ENCODE results near the gene RHOH.
A peak's percentile ranks its signal among the peaks of the same experiment; 100 is the strongest.
"Not testable (repeated sequence)": the region's sequence is repeated elsewhere in the genome, so short reads cannot be mapped to it uniquely, and the experiment has no call there.

Gene RHOH

GRCh38 chr4:40264995-40265909, 68.4 kb downstream of the RHOH start:
- DNase-seq = peak; percentile 40

- no peak for DNase-seq
Measured at GRCh38 chr4:40265910-40266274, 69.1 kb downstream of the RHOH start.

GRCh38 chr4:40269133-40269532, 72.3 kb downstream of the RHOH start:
- DNase-seq = no peak

- DNase-seq = no peak
Measured at GRCh38 chr4:40270609-40271008, 73.8 kb downstream of the RHOH start.

GRCh38 chr4:40275065-40275730, 78.4 kb downstream of the RHOH start:
- no peak for DNase-seq

GRCh38 chr4:40276546-40276945, 79.7 kb downstream of the RHOH start:
- no peak for DNase-seq

GRCh38 chr4:40280586-40280985, 83.8 kb downstream of the RHOH start:
- no peak for DNase-seq

GRCh38 chr4:40281099-40281498, 84.3 kb downstream of the RHOH start:
- DNase-seq = no peak

- no peak for DNase-seq
Measured at GRCh38 chr4:40281913-40282312, 85.1 kb downstream of the RHOH start.

- DNase-seq = not testable (repeated sequence)
Measured at GRCh38 chr4:40282857-40283256, 86.0 kb downstream of the RHOH start.

- no peak for DNase-seq
Measured at GRCh38 chr4:40283413-40283812, 86.6 kb downstream of the RHOH start.

- no peak for DNase-seq
Measured at GRCh38 chr4:40283968-40284367, 87.1 kb downstream of the RHOH start.

- peak; percentile 4 for DNase-seq
Measured at GRCh38 chr4:40285692-40286091, 88.9 kb downstream of the RHOH start.

GRCh38 chr4:40288566-40288965, 91.7 kb downstream of the RHOH start:
- DNase-seq = no peak

GRCh38 chr4:40289366-40290188, 92.7 kb downstream of the RHOH start:
- peak; percentile 15 for DNase-seq

GRCh38 chr4:40290611-40291186, 93.9 kb downstream of the RHOH start:
- not testable (repeated sequence) for DNase-seq

GRCh38 chr4:40292313-40292759, 95.5 kb downstream of the RHOH start:
- no peak for DNase-seq

- DNase-seq = no peak
Measured at GRCh38 chr4:40294339-40294738, 97.5 kb downstream of the RHOH start.

GRCh38 chr4:40295030-40295429, 98.2 kb downstream of the RHOH start:
- DNase-seq = not testable (repeated sequence)

- no peak for DNase-seq
Measured at GRCh38 chr4:40295572-40295971, 98.7 kb downstream of the RHOH start.
